IMR-90 (cell line): ENCODE data around the gene PEX14. TPM values are rescaled to one million over a fixed set of nuclear protein-coding genes. Genes with fewer than 3 reads are reported as not detected.
A peak's percentile ranks its signal among the peaks of the same experiment; 100 is the strongest.

Source experiments
- ATAC-seq: fragments of 200-7000 bp; cut with Tn5 transposase; 2 replicates; pipeline ENCODE4 v1.9.1; 2020; ENCODE audit warnings: low read depth, mild to moderate bottlenecking, moderate library complexity
- BruUV-seq: library from RNA; stranded (reverse); fragments of 400-500 nt; replicated peaks from 2 replicates; lab custom pipeline; 2021; lab: Mats Ljungman, UMichigan
- CTCF ChIA-PET: fragments of 300-600 bp; formaldehyde crosslinking; extraction: SDS; loops from one replicate; lab custom pipeline; 2021; ENCODE audit warnings: antibody characterized with exemption; lab: Yijun Ruan, JAX
- POLR2A ChIA-PET: fragments of 300-600 bp; sonication (Branson Sonifier 250); formaldehyde crosslinking; loops from one replicate; lab custom pipeline; 2022; ENCODE audit warnings: antibody characterized with exemption; ENCODE audit not compliant: unreplicated experiment; lab: Charles Lee
- DNase-seq: peaks from one replicate; pipeline ENCODE4 v3.0.0; 2013
- H2AFZ ChIP-seq: replicated peaks from 2 replicates; pipeline ENCODE3; 2013; ENCODE audit warnings: low read length, mild to moderate bottlenecking; ENCODE audit not compliant: poor library complexity
- H2AK5ac ChIP-seq: 2 replicates; pipeline ENCODE4 v1.6.1; 2013; ENCODE audit warnings: low read depth, low read length, inconsistent platforms
- H2AK9ac ChIP-seq: replicated peaks from 2 replicates; pipeline ENCODE3; 2013; ENCODE audit warnings: mild to moderate bottlenecking, low read depth, low read length, moderate library complexity; ENCODE audit not compliant: poor library complexity
- H2BK120ac ChIP-seq: 2 replicates; pipeline ENCODE4 v1.6.1; 2013; ENCODE audit warnings: low read depth, low read length, inconsistent platforms
- H2BK15ac ChIP-seq: 3 replicates; pipeline ENCODE4 v1.6.1; 2013; ENCODE audit warnings: low read depth, low read length, inconsistent platforms
- H2BK20ac ChIP-seq: 2 replicates; pipeline ENCODE4 v1.6.1; 2013; ENCODE audit warnings: low read depth, mild to moderate bottlenecking, inconsistent platforms, low read length, moderate library complexity
- H2BK5ac ChIP-seq: 2 replicates; pipeline ENCODE4 v1.6.1; 2013; ENCODE audit warnings: mild to moderate bottlenecking, low read depth, low read length, inconsistent platforms; ENCODE audit not compliant: poor library complexity, severe bottlenecking
- H3K14ac ChIP-seq: replicated peaks from 2 replicates; pipeline ENCODE4 v1.6.1; 2013; ENCODE audit warnings: low read depth, low read length, inconsistent platforms
- H3K18ac ChIP-seq: 2 replicates; pipeline ENCODE4 v1.6.1; 2013; ENCODE audit warnings: low read depth, low read length, control low read depth
- H3K23ac ChIP-seq: 2 replicates; pipeline ENCODE4 v1.6.1; 2013; ENCODE audit warnings: low read depth, low read length, inconsistent platforms
- H3K27ac ChIP-seq: 2 replicates; pipeline ENCODE4 v1.5.1; 2013; ENCODE audit warnings: mild to moderate bottlenecking, control low read depth, low read length; ENCODE audit not compliant: insufficient read depth
- H3K27me3 ChIP-seq: 2 replicates; pipeline ENCODE4 v1.6.1; 2013; ENCODE audit warnings: low read length; ENCODE audit not compliant: control insufficient read depth, insufficient read depth
- H3K36me3 ChIP-seq: 2 replicates; pipeline ENCODE4 v1.6.1; 2013; ENCODE audit warnings: low read length, mixed read lengths; ENCODE audit not compliant: control insufficient read depth, insufficient read depth
- H3K4ac ChIP-seq: 2 replicates; pipeline ENCODE4 v1.6.1; 2013; ENCODE audit warnings: low read depth, low read length, inconsistent platforms
- H3K4me1 ChIP-seq: 2 replicates; pipeline ENCODE4 v1.6.1; 2013; ENCODE audit warnings: low read length, mixed read lengths; ENCODE audit not compliant: control insufficient read depth, insufficient read depth
- H3K4me2 ChIP-seq: 2 replicates; pipeline ENCODE4 v1.6.1; 2013; ENCODE audit warnings: low read depth, mild to moderate bottlenecking, control low read depth, low read length, moderate library complexity
- H3K4me3 ChIP-seq: 2 replicates; pipeline ENCODE4 v1.5.1; 2013; ENCODE audit warnings: low read depth, mild to moderate bottlenecking, control low read depth, low read length, moderate library complexity; ENCODE audit not compliant: insufficient read depth
- H3K56ac ChIP-seq: 2 replicates; pipeline ENCODE4 v1.6.1; 2013; ENCODE audit warnings: low read length, inconsistent platforms; ENCODE audit not compliant: insufficient read depth; ENCODE audit errors: extremely low read depth
- H3K79me1 ChIP-seq, 2 experiments: 2 replicates each; pipeline ENCODE4 v1.6.1; 2013; ENCODE audit warnings: low read length in 2 of 2, inconsistent platforms in 1 of 2, low read depth in 1 of 2
- H3K9ac ChIP-seq: 2 replicates; pipeline ENCODE4 v1.6.1; 2013; ENCODE audit warnings: low read depth, low read length, control low read depth
- H3K9me1 ChIP-seq: 2 replicates; pipeline ENCODE4 v1.6.1; 2013; ENCODE audit warnings: low read length, inconsistent platforms; ENCODE audit not compliant: insufficient read depth
- H3K9me3 ChIP-seq: 2 replicates; pipeline ENCODE4 v1.6.1; 2013; ENCODE audit warnings: low read length; ENCODE audit not compliant: control insufficient read depth, insufficient read depth
- H4K20me1 ChIP-seq: 2 replicates; pipeline ENCODE4 v1.6.1; 2013; ENCODE audit warnings: low read length, inconsistent platforms; ENCODE audit not compliant: insufficient read depth
- H4K5ac ChIP-seq: 2 replicates; pipeline ENCODE4 v1.6.1; 2013; ENCODE audit warnings: mild to moderate bottlenecking, low read depth, low read length, control low read depth
- H4K8ac ChIP-seq, 2 experiments: 2 replicates each; pipeline ENCODE4 v1.6.1; 2013; ENCODE audit warnings: low read depth in 2 of 2, low read length in 2 of 2, control low read depth in 1 of 2, inconsistent platforms in 1 of 2
- H4K91ac ChIP-seq: 2 replicates; pipeline ENCODE4 v1.6.1; 2013; ENCODE audit warnings: low read depth, low read length, inconsistent platforms; ENCODE audit not compliant: insufficient read depth
- FOS ChIP-seq: fragments of 150-350 bp; IDR thresholded peaks from 2 replicates; pipeline ENCODE4 v1.6.1; 2016; ENCODE audit warnings: low read depth, low read length
- MAFK ChIP-seq: IDR thresholded peaks from 2 replicates; pipeline ENCODE4 v1.6.1; 2012; ENCODE audit warnings: low read depth, low read length, improper control_type of control experiment
- MAZ ChIP-seq: IDR thresholded peaks from 2 replicates; pipeline ENCODE4 v1.6.1; 2012; ENCODE audit warnings: low read depth, mild to moderate bottlenecking, low read length, improper control_type of control experiment, moderate library complexity, borderline replicate concordance
- RAD21 ChIP-seq: IDR thresholded peaks from 2 replicates; pipeline ENCODE4 v1.6.1; 2012; ENCODE audit warnings: low read length, improper control_type of control experiment
- RCOR1 ChIP-seq: IDR thresholded peaks from 2 replicates; pipeline ENCODE4 v1.6.1; 2012; ENCODE audit warnings: mild to moderate bottlenecking, low read length, improper control_type of control experiment; ENCODE audit not compliant: insufficient replicate concordance
- WGBS, 2 experiments: methylation state at CpG; one replicate each; pipeline versions ENCODE4 v1.1.5 to v1.1.7; 2013; ENCODE audit warnings: missing lambda C conversion rate in 2 of 2; ENCODE audit not compliant: insufficient read length in 1 of 2; ENCODE audit errors: extremely low coverage in 2 of 2; 5-methylcytosine and 5-hydroxymethylcytosine counted together
- dilution Hi-C: fragments of 300-500 bp; cut with HindIII; formaldehyde crosslinking; loops from one replicate; pipeline ENCODE4 v1.14.3; 2018; ENCODE audit warnings: low sequenced_read_pairs; ENCODE audit not compliant: unreplicated experiment
- in situ Hi-C: fragments of 300-500 bp; cut with MboI; formaldehyde crosslinking; loops from 3 replicates; pipeline ENCODE4 v1.14.3; 2019; ENCODE audit warnings: low sequenced_read_pairs, inconsistent platforms, mixed read lengths
- intact Hi-C: fragments of 100-400 bp; cut with micrococcal nuclease; formaldehyde crosslinking; loops from 2 replicates; pipeline ENCODE4 v1.10.0; 2022
- polyA plus RNA-seq, 3 experiments: library from polyadenylated mRNA; depleted of rRNA; stranded (reverse); fragments of >200 nt; gene quantifications; 2 replicates each; pipeline ENCODE4 v1.2.3, GENCODE V29; 2012; ENCODE audit warnings: low replicate concordance in 1 of 3
- total RNA-seq: library from RNA; depleted of rRNA; stranded (reverse); fragments of >200 nt; gene quantifications from 2 replicates; pipeline ENCODE4 v1.2.3, GENCODE V29; 2012
- TF ChIP-seq, protein P1 (sequence below): conservative IDR thresholded peaks from 2 replicates; pipeline ENCODE4 v1.5.1; 2012; ENCODE audit warnings: mild to moderate bottlenecking, low read depth, low read length, improper control_type of control experiment
- TF ChIP-seq, protein P2 (sequence below): fragments of 150-350 bp; IDR thresholded peaks from 2 replicates; pipeline ENCODE4 v1.6.1; 2016; ENCODE audit warnings: low read depth, mild to moderate bottlenecking, low read length, moderate library complexity, borderline replicate concordance

Gene PEX14
- total and polyA plus RNA-seq, 2 of the 4 experiments (the other 2 are of a cell fraction), result 9.5 to 22.5 TPM

DNA sequence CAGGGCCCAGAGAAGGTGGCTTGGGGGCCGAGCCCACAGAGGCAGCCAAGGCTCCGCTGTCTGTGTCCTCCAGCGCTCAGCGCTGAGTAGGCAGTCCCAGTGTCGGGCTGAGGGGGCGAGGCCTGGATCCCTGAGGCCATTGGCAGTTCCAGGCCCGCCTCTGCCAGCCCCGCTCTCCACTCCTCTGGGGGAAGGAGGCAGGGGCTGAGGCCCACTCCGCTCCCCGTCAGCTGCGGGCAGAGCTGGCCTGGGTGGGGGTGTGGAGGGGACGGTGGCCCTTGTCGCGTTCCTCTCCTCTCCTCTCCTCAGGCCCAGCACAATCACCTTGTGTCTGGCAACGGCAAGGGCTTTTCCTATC lies 188.9 kb downstream of the PEX14 start:
- DNase-seq (peak; percentile 10), ATAC-seq (peak; percentile 98)
- H4K8ac ChIP-seq, result no peak overlapping the region
- CTCF ChIA-PET, result no interaction called here
- TF ChIP-seq RAD21, result no peak
- TF ChIP-seq MAZ, result no peak
- TF ChIP-seq RCOR1, result no peak
- TF ChIP-seq FOS, result no peak
- TF ChIP-seq, protein P1, sequence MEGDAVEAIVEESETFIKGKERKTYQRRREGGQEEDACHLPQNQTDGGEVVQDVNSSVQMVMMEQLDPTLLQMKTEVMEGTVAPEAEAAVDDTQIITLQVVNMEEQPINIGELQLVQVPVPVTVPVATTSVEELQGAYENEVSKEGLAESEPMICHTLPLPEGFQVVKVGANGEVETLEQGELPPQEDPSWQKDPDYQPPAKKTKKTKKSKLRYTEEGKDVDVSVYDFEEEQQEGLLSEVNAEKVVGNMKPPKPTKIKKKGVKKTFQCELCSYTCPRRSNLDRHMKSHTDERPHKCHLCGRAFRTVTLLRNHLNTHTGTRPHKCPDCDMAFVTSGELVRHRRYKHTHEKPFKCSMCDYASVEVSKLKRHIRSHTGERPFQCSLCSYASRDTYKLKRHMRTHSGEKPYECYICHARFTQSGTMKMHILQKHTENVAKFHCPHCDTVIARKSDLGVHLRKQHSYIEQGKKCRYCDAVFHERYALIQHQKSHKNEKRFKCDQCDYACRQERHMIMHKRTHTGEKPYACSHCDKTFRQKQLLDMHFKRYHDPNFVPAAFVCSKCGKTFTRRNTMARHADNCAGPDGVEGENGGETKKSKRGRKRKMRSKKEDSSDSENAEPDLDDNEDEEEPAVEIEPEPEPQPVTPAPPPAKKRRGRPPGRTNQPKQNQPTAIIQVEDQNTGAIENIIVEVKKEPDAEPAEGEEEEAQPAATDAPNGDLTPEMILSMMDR, result no peak
- TF ChIP-seq, protein P2, sequence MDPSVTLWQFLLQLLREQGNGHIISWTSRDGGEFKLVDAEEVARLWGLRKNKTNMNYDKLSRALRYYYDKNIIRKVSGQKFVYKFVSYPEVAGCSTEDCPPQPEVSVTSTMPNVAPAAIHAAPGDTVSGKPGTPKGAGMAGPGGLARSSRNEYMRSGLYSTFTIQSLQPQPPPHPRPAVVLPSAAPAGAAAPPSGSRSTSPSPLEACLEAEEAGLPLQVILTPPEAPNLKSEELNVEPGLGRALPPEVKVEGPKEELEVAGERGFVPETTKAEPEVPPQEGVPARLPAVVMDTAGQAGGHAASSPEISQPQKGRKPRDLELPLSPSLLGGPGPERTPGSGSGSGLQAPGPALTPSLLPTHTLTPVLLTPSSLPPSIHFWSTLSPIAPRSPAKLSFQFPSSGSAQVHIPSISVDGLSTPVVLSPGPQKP, result no peak
- peak; percentile 39 for TF ChIP-seq MAFK
- in situ Hi-C loops, result no loop called here
- H3K4me2 ChIP-seq, result peak overlapping the region; percentile 40; the same call in 1 of the 2 replicates
- no peak overlapping the region for H3K4me3 ChIP-seq
- no TSS peak for BruUV-seq
- peak overlapping the region; percentile 25 for H2AK9ac ChIP-seq
- no peak overlapping the region for H3K18ac ChIP-seq
- H3K9me1 ChIP-seq, result no peaks in the 10 kb centered on the region
- WGBS, 2 experiments, result no CpG with 5 or more reads among the region's 15 CpGs
- intact Hi-C loops, result no loop called here
- H4K91ac ChIP-seq, result no peak overlapping the region
- no peak overlapping the region for H2BK5ac ChIP-seq
- peaks cover 7% of the 10 kb centered on the region; the same call in 1 of the 2 replicates for H3K27me3 ChIP-seq
- peak overlapping the region; percentile 54 for H2AFZ ChIP-seq
- no peak overlapping the region for H2BK20ac ChIP-seq
- no peaks in the 10 kb centered on the region for H3K79me1 ChIP-seq
- H2BK15ac ChIP-seq, result no peak overlapping the region
- dilution Hi-C loops, result no loop called here
- no peak overlapping the region for H3K14ac ChIP-seq
- no peak overlapping the region for H2BK120ac ChIP-seq
- no peak overlapping the region for H3K9ac ChIP-seq
- H2AK5ac ChIP-seq, result no peak overlapping the region
- no peak overlapping the region for H3K4ac ChIP-seq
- no peak overlapping the region for H3K23ac ChIP-seq
- POLR2A ChIA-PET, result no interaction called here
- no peak overlapping the region for H4K5ac ChIP-seq
- H3K4me1 ChIP-seq, result peaks cover 1% of the 10 kb centered on the region; the same call in 1 of the 2 replicates
- no peaks in the 10 kb centered on the region for H3K36me3 ChIP-seq
- no peaks in the 10 kb centered on the region for H4K20me1 ChIP-seq
- H3K9me3 ChIP-seq, result no peaks in the 10 kb centered on the region
- no peak overlapping the region for H3K56ac ChIP-seq
- H3K27ac ChIP-seq, result no peak overlapping the region
